GM18519 (cell line): ENCODE data around the gene TRABD2A.

Experiments used
- ATAC-seq: cut with Tn5 transposase; IDR thresholded peaks from one replicate; pipeline ENCODE4 v1.9.1; 2021; ENCODE audit warnings: mild to moderate bottlenecking, moderate library complexity; ENCODE audit not compliant: unreplicated experiment, low FRiP score

The TRABD2A gene

GRCh38 chr2:84856787-84857186, 24.1 kb downstream of the TRABD2A start:
- no peak for ATAC-seq

- no peak for ATAC-seq
These were observed 25.2 kb downstream of the TRABD2A start for GRCh38 chr2:84855731-84856130.

- ATAC-seq, result no peak
These were observed 26.0 kb downstream of the TRABD2A start for GRCh38 chr2:84854850-84855249.

- ATAC-seq, result no peak
These were observed 29.0 kb downstream of the TRABD2A start for GRCh38 chr2:84851876-84852275.

- ATAC-seq, result no peak
These were observed 30.4 kb downstream of the TRABD2A start for GRCh38 chr2:84850471-84850870.

- ATAC-seq, result no peak
These were observed 31.5 kb downstream of the TRABD2A start for GRCh38 chr2:84849271-84849952.

GRCh38 chr2:84847326-84848050, 33.4 kb downstream of the TRABD2A start:
- no peak for ATAC-seq

- ATAC-seq, result no peak
These were observed 34.1 kb downstream of the TRABD2A start for GRCh38 chr2:84846741-84847142.

GRCh38 chr2:84846041-84846663, 34.7 kb downstream of the TRABD2A start:
- no peak for ATAC-seq

- ATAC-seq, result no peak
These were observed 36.7 kb downstream of the TRABD2A start for GRCh38 chr2:84844141-84844540.

- ATAC-seq, result no peak
These were observed 39.3 kb downstream of the TRABD2A start for GRCh38 chr2:84841577-84841976.

GRCh38 chr2:84840306-84840705, 40.6 kb downstream of the TRABD2A start:
- ATAC-seq, result no peak

- no peak for ATAC-seq
These were observed 41.0 kb downstream of the TRABD2A start for GRCh38 chr2:84839851-84840250.

GRCh38 chr2:84838434-84839145, 42.3 kb downstream of the TRABD2A start:
- ATAC-seq, result no peak

- no peak for ATAC-seq
These were observed 44.7 kb downstream of the TRABD2A start for GRCh38 chr2:84836215-84836614.

- ATAC-seq, result no peak
These were observed 47.3 kb downstream of the TRABD2A start for GRCh38 chr2:84833481-84834150.

GRCh38 chr2:84832772-84833461, 48.0 kb downstream of the TRABD2A start:
- ATAC-seq, result peak; percentile 40

GRCh38 chr2:84830758-84831500, 50.0 kb downstream of the TRABD2A start:
- no peak for ATAC-seq

GRCh38 chr2:84830095-84830494, 50.8 kb downstream of the TRABD2A start:
- ATAC-seq, result no peak
